RPMI8226 (cell line): ENCODE data around the gene C17orf107.
"Not testable (repeated sequence)": the region's sequence is repeated elsewhere in the genome, so short reads cannot be mapped to it uniquely, and the experiment has no call there.

Experiments used
- DNase-seq: peaks from one replicate; pipeline ENCODE4 v3.0.0-alpha.2; 2015

C17orf107 gene

GRCh38 chr17:4899341-4900230 lies at the start of gene C17orf107:
Gene C17orf107 (plus strand): TSS chr17:4899536. CDS start chr17:4899763, 227 bp downstream.
- peak; percentile 67 for DNase-seq

GRCh38 chr17:4850246-4850645 lies 49.1 kb upstream of the C17orf107 start:
- no peak for DNase-seq

GRCh38 chr17:4851084-4851483 lies 48.3 kb upstream of the C17orf107 start:
- no peak for DNase-seq

- DNase-seq, result peak; percentile 51
Observed at GRCh38 chr17:4852567-4853207, 46.6 kb upstream of the C17orf107 start.

GRCh38 chr17:4853208-4853671 lies 46.1 kb upstream of the C17orf107 start:
- DNase-seq, result no peak

- DNase-seq, result no peak
Observed at GRCh38 chr17:4854111-4854681, 45.1 kb upstream of the C17orf107 start.

- DNase-seq, result no peak
Observed at GRCh38 chr17:4856271-4856936, 42.9 kb upstream of the C17orf107 start.

GRCh38 chr17:4856937-4857314 lies 42.4 kb upstream of the C17orf107 start:
- no peak for DNase-seq

- not testable (repeated sequence) for DNase-seq
Observed at GRCh38 chr17:4857347-4857746, 42.0 kb upstream of the C17orf107 start.

GRCh38 chr17:4858068-4858881 lies 41.1 kb upstream of the C17orf107 start:
- DNase-seq, result no peak

- no peak for DNase-seq
Observed at GRCh38 chr17:4858882-4859260, 40.5 kb upstream of the C17orf107 start.

- no peak for DNase-seq
Observed at GRCh38 chr17:4859816-4860625, 39.3 kb upstream of the C17orf107 start.

- no peak for DNase-seq
Observed at GRCh38 chr17:4860651-4861050, 38.7 kb upstream of the C17orf107 start.

GRCh38 chr17:4861052-4861451 lies 38.3 kb upstream of the C17orf107 start:
- DNase-seq, result no peak

- no peak for DNase-seq
Observed at GRCh38 chr17:4862720-4863119, 36.6 kb upstream of the C17orf107 start.

- no peak for DNase-seq
Observed at GRCh38 chr17:4863321-4863720, 36.0 kb upstream of the C17orf107 start.

- not testable (repeated sequence) for DNase-seq
Observed at GRCh38 chr17:4867535-4867934, 31.8 kb upstream of the C17orf107 start.

- not testable (repeated sequence) for DNase-seq
Observed at GRCh38 chr17:4869058-4869998, 30.0 kb upstream of the C17orf107 start.

GRCh38 chr17:4870855-4871254 lies 28.5 kb upstream of the C17orf107 start:
- no peak for DNase-seq

- DNase-seq, result no peak
Observed at GRCh38 chr17:4872786-4873185, 26.6 kb upstream of the C17orf107 start.
